Fibroblast of the conjunctiva (primary cell): ENCODE measurements around the gene FAM83F.
"Not testable (repeated sequence)": the region's sequence is repeated elsewhere in the genome, so short reads cannot be mapped to it uniquely, and the experiment has no call there.

Experiments
- DNase-seq: peaks from one replicate; pipeline ENCODE4 v3.0.0-alpha.2; 2010; ENCODE audit warnings: low read depth

FAM83F gene

GRCh38 chr22:40015358-40015976 is 20.7 kb downstream of the FAM83F start:
- no peak for DNase-seq

- no peak for DNase-seq
Measured at GRCh38 chr22:40018051-40018450, 23.3 kb downstream of the FAM83F start.

GRCh38 chr22:40019100-40019499 is 24.3 kb downstream of the FAM83F start:
- no peak for DNase-seq

GRCh38 chr22:40020956-40021355 is 26.2 kb downstream of the FAM83F start:
- no peak for DNase-seq

- no peak for DNase-seq
Measured at GRCh38 chr22:40021401-40022000, 26.7 kb downstream of the FAM83F start.

GRCh38 chr22:40022536-40023240 is 27.9 kb downstream of the FAM83F start:
- DNase-seq: no peak

- DNase-seq: no peak
Measured at GRCh38 chr22:40023341-40023841, 28.6 kb downstream of the FAM83F start.

GRCh38 chr22:40024201-40025061 is 29.7 kb downstream of the FAM83F start:
- peak; percentile 32 for DNase-seq

- DNase-seq: not testable (repeated sequence)
Measured at GRCh38 chr22:40025062-40025379, 30.3 kb downstream of the FAM83F start.

- DNase-seq: no peak
Measured at GRCh38 chr22:40025856-40026255, 31.1 kb downstream of the FAM83F start.

GRCh38 chr22:40026641-40027040 is 31.9 kb downstream of the FAM83F start:
- DNase-seq: no peak

GRCh38 chr22:40027191-40028097 is 32.7 kb downstream of the FAM83F start:
- DNase-seq: no peak

GRCh38 chr22:40028098-40028425 is 33.3 kb downstream of the FAM83F start:
- DNase-seq: no peak

- DNase-seq: no peak
Measured at GRCh38 chr22:40029189-40029890, 34.6 kb downstream of the FAM83F start.

GRCh38 chr22:40030026-40030757 is 35.4 kb downstream of the FAM83F start:
- no peak for DNase-seq

GRCh38 chr22:40030758-40031095 is 36.0 kb downstream of the FAM83F start:
- DNase-seq: no peak

- DNase-seq: peak; percentile 62
Measured at GRCh38 chr22:40031766-40032470, 37.2 kb downstream of the FAM83F start.

- DNase-seq: no peak
Measured at GRCh38 chr22:40033586-40034380, 39.0 kb downstream of the FAM83F start.

GRCh38 chr22:40035351-40035750 is 40.6 kb downstream of the FAM83F start:
- DNase-seq: no peak
